Effector memory CD8-positive, alpha-beta T cell (primary cell): Measurements from ENCODE around the gene ZPR1.

ENCODE experiments used
- ATAC-seq: fragments of 150-1000 bp; cut with Tn5 transposase; replicated peaks from 2 replicates; pipeline ENCODE4 v1.10.0; 2021; ENCODE audit warnings: mild to moderate bottlenecking, moderate library complexity
- DNase-seq, 3 experiments: peaks; one replicate each; pipeline ENCODE4 v3.0.0; 2021
- H3K27ac Mint-ChIP-seq, 2 donors: one replicate each; pipeline ENCODE4 v1.8.0; 2022; ENCODE audit warnings: mild to moderate bottlenecking in 2 of 2, mixed read lengths in 2 of 2, moderate library complexity in 2 of 2
- H3K27me3 Mint-ChIP-seq, 2 donors: one replicate each; pipeline ENCODE4 v1.8.0; 2022; ENCODE audit warnings: mixed read lengths in 2 of 2
- H3K36me3 Mint-ChIP-seq: one replicate; pipeline ENCODE4 v1.8.0; 2022; ENCODE audit warnings: mild to moderate bottlenecking, moderate library complexity, mixed read lengths; ENCODE audit not compliant: insufficient read depth
- H3K4me1 Mint-ChIP-seq, 2 donors: one replicate each; pipeline ENCODE4 v1.8.0; 2022; ENCODE audit warnings: low read depth in 2 of 2, mixed read lengths in 2 of 2
- H3K4me3 Mint-ChIP-seq, 2 donors: one replicate each; pipeline ENCODE4 v1.8.0; 2022; ENCODE audit warnings: mild to moderate bottlenecking in 2 of 2, mixed read lengths in 2 of 2, moderate library complexity in 2 of 2
- H3K9me3 Mint-ChIP-seq, 2 donors: one replicate each; pipeline ENCODE4 v1.8.0; 2022; ENCODE audit warnings: mixed read lengths in 2 of 2

ZPR1 gene

GRCh38 chr11:116724813-116725212, 63.0 kb downstream of the ZPR1 start:
- Mint-ChIP-seq H3K9me3 (no peaks in the 10 kb centered on the region), H3K27ac (no peak overlapping the region), H3K4me3 (no peak overlapping the region), H3K36me3 (peaks cover 3% of the 10 kb centered on the region), H3K4me1 (peaks cover 0 to 2% of the 10 kb centered on the region in 2 donors), H3K27me3 (peaks cover 40 to 90% of the 10 kb centered on the region in 2 donors)
- ATAC-seq (no peak), DNase-seq (no peak)
